NCI-H748 treated with DMSO at 0.1 percent for 48 hours (cell line): ENCODE results near the gene TMEM109.

Experiments
- DNase-seq: peaks from one replicate; lab custom pipeline; 2025; lab: John Stamatoyannopoulos, UW

The TMEM109 gene

GRCh38 chr11:60913793-60914632, at the start of gene TMEM109:
TMEM109 (plus strand) TSS chr11:60914158; CDS start chr11:60919694, 5,536 bp downstream.
- DNase-seq: peak; percentile 88

GRCh38 chr11:60864856-60865513, 49.0 kb upstream of the TMEM109 start:
- no peak for DNase-seq

- no peak for DNase-seq
These were observed 46.8 kb upstream of the TMEM109 start, which contains the start of gene ZP1 for GRCh38 chr11:60866911-60867870. ZP1 (plus strand) TSS chr11:60867542; CDS start chr11:60867562, 20 bp downstream.

GRCh38 chr11:60867871-60868681, 45.9 kb upstream of the TMEM109 start:
- no peak for DNase-seq

- DNase-seq: no peak
These were observed 45.1 kb upstream of the TMEM109 start for GRCh38 chr11:60868682-60869450.

GRCh38 chr11:60869451-60869825, 44.5 kb upstream of the TMEM109 start:
- no peak for DNase-seq

- DNase-seq: no peak
These were observed 43.7 kb upstream of the TMEM109 start for GRCh38 chr11:60870276-60870675.

GRCh38 chr11:60870733-60871377, 43.1 kb upstream of the TMEM109 start:
- no peak for DNase-seq

GRCh38 chr11:60871378-60872061, 42.4 kb upstream of the TMEM109 start:
- DNase-seq: no peak

GRCh38 chr11:60872124-60872960, 41.6 kb upstream of the TMEM109 start:
- DNase-seq: no peak

GRCh38 chr11:60872961-60873524, 40.9 kb upstream of the TMEM109 start:
- DNase-seq: no peak

GRCh38 chr11:60873533-60873932, 40.4 kb upstream of the TMEM109 start:
- no peak for DNase-seq

GRCh38 chr11:60874421-60875365, 39.3 kb upstream of the TMEM109 start:
- no peak for DNase-seq

- no peak for DNase-seq
These were observed 38.4 kb upstream of the TMEM109 start for GRCh38 chr11:60875366-60876167.

- no peak for DNase-seq
These were observed 37.8 kb upstream of the TMEM109 start for GRCh38 chr11:60876168-60876485.
